Stimulated activated CD4-positive, alpha-beta T cell treated with anti-CD3 and anti-CD28 coated beads, Interleukin-2, amount 100 ng/mL, for 4 hours (primary cell): Measurements from ENCODE around the gene DNMT3A.

ENCODE experiments used
- DNase-seq: peaks from one replicate; pipeline ENCODE4 v3.0.0-alpha.2; 2020; ENCODE audit warnings: low read depth

The DNMT3A gene

DNA sequence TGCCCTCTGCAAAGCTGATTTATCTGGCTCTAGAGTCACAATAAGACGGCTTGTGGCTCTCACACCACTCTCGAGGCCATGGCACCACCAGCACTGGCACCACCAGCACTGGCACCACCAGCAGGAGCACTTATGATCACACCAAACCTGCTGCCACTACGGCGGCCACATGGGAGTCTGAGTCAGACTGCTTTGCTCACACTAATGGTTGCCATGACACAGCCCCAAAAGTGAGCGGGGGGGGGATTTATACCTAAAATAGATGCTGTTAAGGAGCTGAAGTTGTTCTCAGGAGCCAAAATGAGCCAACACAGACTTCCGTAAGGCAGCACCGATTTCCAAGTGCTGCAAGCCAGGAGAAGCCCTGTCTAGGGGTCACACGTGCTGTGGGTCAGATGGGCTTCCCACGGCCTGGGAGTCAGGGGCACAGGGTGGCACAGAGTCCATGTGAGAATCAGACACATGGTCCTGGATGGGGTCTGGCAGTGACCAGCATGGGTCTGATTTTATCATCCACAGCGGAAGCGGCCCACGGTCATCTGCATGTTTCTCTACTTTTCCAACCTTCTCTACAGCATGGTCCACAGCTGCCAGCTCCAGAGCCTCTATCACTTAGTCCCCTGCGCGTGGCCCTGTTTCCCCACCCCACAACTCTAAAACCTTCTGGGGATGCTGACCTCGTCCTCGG lies 16.7 kb downstream of the DNMT3A start:
- peak; percentile 62 for DNase-seq

DNA sequence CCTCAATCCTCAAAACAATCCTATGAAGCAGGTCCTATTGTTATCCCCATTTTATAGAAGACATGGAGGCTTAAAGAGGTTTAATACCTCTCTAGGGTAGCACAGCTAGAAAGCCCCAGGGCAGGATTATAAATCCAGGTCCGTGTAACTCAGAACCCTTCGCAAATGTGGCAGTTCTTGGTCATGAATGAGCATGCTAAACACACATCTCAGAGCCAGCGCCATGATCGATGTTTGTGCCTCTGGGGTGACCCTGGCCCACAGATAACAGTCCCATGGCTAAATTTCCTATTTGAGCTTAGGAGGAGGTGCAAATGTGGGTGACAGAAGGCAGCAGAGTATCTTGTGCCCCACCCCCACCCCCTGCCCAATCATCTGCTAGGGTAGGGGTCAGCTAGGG lies 17.5 kb downstream of the DNMT3A start:
- DNase-seq = no peak

- DNase-seq = no peak
Measured at GRCh38 chr2:25323610-25324189, 18.0 kb downstream of the DNMT3A start.

GRCh38 chr2:25323042-25323514 lies 18.6 kb downstream of the DNMT3A start:
- no peak for DNase-seq

GRCh38 chr2:25322312-25322711 lies 19.4 kb downstream of the DNMT3A start:
- DNase-seq = peak; percentile 47

DNA sequence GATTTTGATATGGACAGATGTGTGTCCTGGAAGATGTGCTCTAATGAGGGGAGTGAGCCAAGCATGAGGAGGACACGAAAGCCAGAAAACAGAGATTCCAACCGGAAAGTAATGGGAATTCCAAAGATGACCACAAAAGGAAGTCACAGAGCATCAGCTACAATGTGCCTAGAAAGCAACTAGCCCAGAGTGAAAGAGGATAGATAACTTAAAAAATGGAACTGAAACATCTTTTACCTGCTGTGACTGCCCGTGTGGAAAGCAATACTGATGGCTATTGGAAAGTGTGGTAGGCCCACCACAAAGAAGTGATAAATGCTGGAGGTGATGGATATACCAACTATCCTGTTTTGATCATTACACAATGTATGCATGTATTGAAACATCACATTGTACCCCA lies 21.6 kb downstream of the DNMT3A start:
- DNase-seq = no peak

DNA sequence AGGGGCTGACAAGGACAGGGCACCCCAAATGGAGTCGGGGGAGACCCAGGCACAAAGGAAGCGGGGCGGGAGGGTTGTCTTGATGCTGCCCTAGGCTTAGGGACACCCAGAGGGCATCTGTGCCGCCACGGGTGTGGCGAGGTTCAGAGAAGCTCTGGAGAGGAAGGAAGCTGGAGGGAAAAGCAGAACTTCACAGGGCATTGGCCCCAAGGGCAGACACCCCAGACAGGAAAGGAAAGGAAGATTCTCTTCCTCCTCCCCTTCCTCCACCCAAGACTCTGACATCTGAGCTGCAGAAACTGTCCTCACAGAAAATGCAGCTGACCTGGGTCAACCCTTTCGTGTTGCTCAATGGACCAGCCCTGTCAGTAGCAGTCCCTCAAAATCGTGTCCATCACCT lies 25.6 kb downstream of the DNMT3A start:
- no peak for DNase-seq

DNA sequence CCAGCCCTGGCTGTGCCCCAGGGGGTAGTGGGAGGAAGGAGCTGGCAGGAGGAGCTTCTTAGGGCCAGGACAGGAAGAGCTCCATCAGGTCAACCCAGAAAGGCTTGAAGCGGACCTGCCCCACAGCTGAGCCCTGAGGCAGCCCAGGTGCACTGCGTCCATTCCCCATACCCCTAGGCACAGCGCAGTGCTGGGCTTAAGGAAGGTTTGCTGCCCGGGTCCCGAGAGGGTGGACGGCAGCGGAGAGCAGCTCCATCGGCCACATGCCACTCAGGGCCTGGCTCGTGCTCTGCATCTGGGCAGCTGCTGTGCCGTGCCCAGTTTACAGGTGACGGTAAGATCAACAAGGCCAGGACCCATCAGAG lies 26.4 kb downstream of the DNMT3A start:
- DNase-seq = no peak

- DNase-seq = peak; percentile 92
Measured at GRCh38 chr2:25314514-25315315, 27.0 kb downstream of the DNMT3A start.

- no peak for DNase-seq
Measured at GRCh38 chr2:25313711-25314513, 27.8 kb downstream of the DNMT3A start.

- DNase-seq = peak; percentile 58
Measured at GRCh38 chr2:25312958-25313710, 28.6 kb downstream of the DNMT3A start.

- no peak for DNase-seq
Measured at GRCh38 chr2:25311865-25312575, 29.7 kb downstream of the DNMT3A start.

GRCh38 chr2:25310965-25311864 lies 30.5 kb downstream of the DNMT3A start:
- DNase-seq = no peak

GRCh38 chr2:25310709-25310964 lies 31.1 kb downstream of the DNMT3A start:
- DNase-seq = no peak

- peak; percentile 59 for DNase-seq
Measured at GRCh38 chr2:25309402-25309801, 32.3 kb downstream of the DNMT3A start.

- DNase-seq = no peak
Measured at GRCh38 chr2:25308599-25308998, 33.1 kb downstream of the DNMT3A start.

- DNase-seq = no peak
Measured at GRCh38 chr2:25307949-25308557, 33.7 kb downstream of the DNMT3A start.

DNA sequence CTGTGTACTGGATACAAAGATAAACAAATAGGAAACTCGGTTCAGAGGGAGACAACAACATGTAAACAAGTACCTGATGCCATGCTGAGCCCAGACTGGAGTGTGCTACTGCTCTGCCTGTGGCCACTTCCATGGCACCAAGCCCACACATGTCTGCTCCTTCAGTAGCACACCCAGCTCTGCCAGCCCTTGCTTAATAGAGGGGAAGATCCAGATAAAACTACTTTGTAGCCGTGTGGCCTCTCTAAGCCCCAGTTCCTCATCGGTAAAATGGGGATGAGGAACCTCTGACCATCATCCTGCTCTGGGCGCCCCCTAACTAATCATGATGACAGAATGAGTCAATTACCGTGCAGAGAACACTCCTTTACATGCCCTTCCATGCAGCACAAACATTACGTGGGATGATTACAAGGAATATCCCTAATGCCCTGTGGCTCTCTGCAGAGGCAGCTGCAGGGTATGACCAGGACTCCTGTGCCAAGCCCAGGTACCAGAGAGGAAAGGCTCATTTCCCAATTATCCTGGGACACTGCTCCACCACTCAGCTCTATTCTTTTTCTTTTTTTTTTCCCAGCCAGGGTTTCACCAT lies 34.9 kb downstream of the DNMT3A start:
- DNase-seq = no peak

GRCh38 chr2:25305775-25306174 lies 36.0 kb downstream of the DNMT3A start:
- no peak for DNase-seq
